ENCODE results near the gene PPP1R12C. TPM values are rescaled to one million over a fixed set of nuclear protein-coding genes. Genes with fewer than 3 reads are reported as not detected.

The PPP1R12C gene
- total and polyA plus RNA-seq, 7 donors = 20.5 to 59.1 (median 28.5) TPM

DNA sequence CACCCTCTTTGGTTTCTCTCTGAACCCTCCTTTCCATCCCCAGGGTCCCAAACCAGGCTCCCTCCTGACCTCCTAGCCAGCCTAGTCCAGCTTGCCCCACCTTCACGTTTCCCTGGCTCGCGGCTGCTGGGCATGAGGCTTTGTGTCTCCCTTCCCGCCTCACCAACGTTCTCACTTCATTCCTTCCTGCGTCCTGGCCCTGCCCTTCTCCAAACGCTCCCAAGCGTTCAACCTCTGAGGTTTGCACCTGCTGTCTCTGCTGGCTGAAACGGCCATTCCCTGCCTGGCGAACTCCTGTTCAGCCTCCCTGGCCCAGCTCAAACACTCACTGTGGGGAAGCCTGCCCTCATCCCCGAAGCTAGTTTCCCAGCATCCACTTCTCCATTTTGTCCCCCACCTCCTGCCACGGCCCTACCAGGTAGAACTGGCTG lies 29.4 kb downstream of the PPP1R12C start:
- TF ChIP-seq, protein P1, sequence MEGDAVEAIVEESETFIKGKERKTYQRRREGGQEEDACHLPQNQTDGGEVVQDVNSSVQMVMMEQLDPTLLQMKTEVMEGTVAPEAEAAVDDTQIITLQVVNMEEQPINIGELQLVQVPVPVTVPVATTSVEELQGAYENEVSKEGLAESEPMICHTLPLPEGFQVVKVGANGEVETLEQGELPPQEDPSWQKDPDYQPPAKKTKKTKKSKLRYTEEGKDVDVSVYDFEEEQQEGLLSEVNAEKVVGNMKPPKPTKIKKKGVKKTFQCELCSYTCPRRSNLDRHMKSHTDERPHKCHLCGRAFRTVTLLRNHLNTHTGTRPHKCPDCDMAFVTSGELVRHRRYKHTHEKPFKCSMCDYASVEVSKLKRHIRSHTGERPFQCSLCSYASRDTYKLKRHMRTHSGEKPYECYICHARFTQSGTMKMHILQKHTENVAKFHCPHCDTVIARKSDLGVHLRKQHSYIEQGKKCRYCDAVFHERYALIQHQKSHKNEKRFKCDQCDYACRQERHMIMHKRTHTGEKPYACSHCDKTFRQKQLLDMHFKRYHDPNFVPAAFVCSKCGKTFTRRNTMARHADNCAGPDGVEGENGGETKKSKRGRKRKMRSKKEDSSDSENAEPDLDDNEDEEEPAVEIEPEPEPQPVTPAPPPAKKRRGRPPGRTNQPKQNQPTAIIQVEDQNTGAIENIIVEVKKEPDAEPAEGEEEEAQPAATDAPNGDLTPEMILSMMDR (IDR thresholded peaks at IDR 0.05) = no peak
- Histone ChIP-seq H3K36me3 (ENCODE audit: insufficient read depth in 1 of 2, low read depth in 1 of 2) (peaks cover 3 to 31% of the 10 kb centered on the region in 2 donors), H3K27me3 (ENCODE audit: insufficient read depth in 3 of 3, low read length in 2 of 3) (peaks cover 0 to 55% (median 18%) of the 10 kb centered on the region in 3 donors), H3K4me1 (peaks cover 20% of the 10 kb centered on the region), H3K9me3 (no peaks in the 10 kb centered on the region), H3K27ac (no peak overlapping the region), H3K4me3 (peak overlapping the region; percentile 68)
- no peak for DNase-seq
- intact Hi-C loops (cut with DNase I) = loop anchor here in 1 of 2 donors (2.0 kb wide), 1 partner anchor 73 kb away; no protein-coding TSS in a partner anchor
- WGBS, 3 donors = 34 to 60% (median 52%) methylated on average over 12 of the region's 12 CpGs
- no peak for ATAC-seq

DNA sequence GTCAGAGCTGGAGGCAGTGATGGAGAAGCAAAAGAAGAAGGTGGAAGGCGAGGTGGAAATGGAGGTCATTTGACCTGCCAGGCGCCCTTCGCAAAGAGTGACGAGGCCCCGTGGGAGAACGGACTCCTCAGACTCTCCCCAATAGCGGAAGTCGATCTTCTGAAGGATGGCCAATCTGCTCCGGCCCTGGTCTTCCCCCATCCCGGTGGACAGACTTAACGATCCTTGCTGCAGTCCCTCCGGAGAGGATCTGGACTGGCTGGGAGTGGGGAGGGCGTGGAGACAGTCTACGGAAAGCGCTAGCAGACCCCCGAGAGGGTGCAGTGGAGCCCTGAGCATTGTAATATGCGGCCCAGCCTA lies 29.9 kb downstream of the PPP1R12C start:
- DNase-seq (no peak), ATAC-seq (peak in 3 of 4 donors; percentile 3 to 32 (median 3))
- 10 to 18% (median 15%) methylated on average over 17 of the region's 17 CpGs for WGBS, 3 donors
- peaks cover 3 to 26% of the 10 kb centered on the region in 2 donors for H3K36me3 ChIP-seq (ENCODE audit: insufficient read depth in 1 of 2, low read depth in 1 of 2)
- no peaks in the 10 kb centered on the region for H3K9me3 ChIP-seq
- peaks cover 20% of the 10 kb centered on the region for H3K4me1 ChIP-seq
- intact Hi-C loops (cut with DNase I) = loop anchor here in 1 of 2 donors (2.0 kb wide), 1 partner anchor 73 kb away; no protein-coding TSS in a partner anchor
- H3K4me3 ChIP-seq = peak overlapping the region; percentile 68
- H3K27me3 ChIP-seq (ENCODE audit: insufficient read depth in 3 of 3, low read length in 2 of 3) = peaks cover 0 to 60% (median 21%) of the 10 kb centered on the region in 3 donors
- peak overlapping the region; percentile 27 for H3K27ac ChIP-seq
- TF ChIP-seq, protein P1 (IDR thresholded peaks at IDR 0.05) = no peak

- 1% methylated on average over 69 to 74 of the region's 74 CpGs for WGBS, 3 donors
- peaks cover 24% of the 10 kb centered on the region for H3K4me1 ChIP-seq
- H3K9me3 ChIP-seq = no peaks in the 10 kb centered on the region
- H3K27me3 ChIP-seq (ENCODE audit: insufficient read depth in 3 of 3, low read length in 2 of 3) = peaks cover 0 to 66% (median 27%) of the 10 kb centered on the region in 3 donors
- intact Hi-C loops (cut with DNase I) = loop anchor here in 1 of 2 donors (2.0 kb wide), 1 partner anchor 74 kb away; no protein-coding TSS in a partner anchor
- H3K4me3 ChIP-seq = peak overlapping the region; percentile 68
- peak; percentile 96 for DNase-seq
- TF ChIP-seq, protein P1 (IDR thresholded peaks at IDR 0.05) = no peak
- peak; percentile 83 to 90 (median 88) for ATAC-seq
- H3K36me3 ChIP-seq (ENCODE audit: insufficient read depth in 1 of 2, low read depth in 1 of 2) = peaks cover 3 to 20% of the 10 kb centered on the region in 2 donors
- peak overlapping the region; percentile 27 for H3K27ac ChIP-seq
Measured at GRCh38 chr19:55086730-55087541, 30.5 kb downstream of the PPP1R12C start.

GRCh38 chr19:55085923-55086715 lies 31.3 kb downstream of the PPP1R12C start:
- peak overlapping the region; percentile 68 for H3K4me3 ChIP-seq
- peaks cover 30% of the 10 kb centered on the region for H3K4me1 ChIP-seq
- intact Hi-C loops (cut with DNase I) = loop anchor here in 1 of 2 donors (2.0 kb wide), 1 partner anchor 75 kb away; no protein-coding TSS in a partner anchor
- WGBS, 3 donors = 15 to 21% (median 16%) methylated on average over 31 to 35 of the region's 35 CpGs
- DNase-seq = no peak
- H3K27ac ChIP-seq = no peak overlapping the region
- H3K36me3 ChIP-seq (ENCODE audit: insufficient read depth in 1 of 2, low read depth in 1 of 2) = peaks cover 3 to 13% of the 10 kb centered on the region in 2 donors
- peaks cover 0 to 74% (median 34%) of the 10 kb centered on the region in 3 donors for H3K27me3 ChIP-seq (ENCODE audit: insufficient read depth in 3 of 3, low read length in 2 of 3)
- TF ChIP-seq, protein P1 (IDR thresholded peaks at IDR 0.05) = no peak
- no peaks in the 10 kb centered on the region for H3K9me3 ChIP-seq
- peak in 1 of 4 donors; percentile 2 for ATAC-seq
